NB4 (cell line): ENCODE measurements around the gene LRRC26.

Experiments
- CTCF ChIP-seq: IDR thresholded peaks from one replicate; pipeline ENCODE4 v1.5.1; 2012; ENCODE audit warnings: low read depth, low read length
- MAX ChIP-seq: IDR thresholded peaks from 2 replicates; pipeline ENCODE4 v1.6.1; 2011; ENCODE audit warnings: low read depth, low read length
- MYC ChIP-seq: IDR thresholded peaks from 2 replicates; pipeline ENCODE4 v1.6.1; 2011; ENCODE audit warnings: low read depth, low read length
- POLR2A ChIP-seq: IDR thresholded peaks from 2 replicates; pipeline ENCODE4 v1.6.1; 2011; ENCODE audit warnings: mild to moderate bottlenecking; ENCODE audit not compliant: insufficient read length; ENCODE audit errors: extremely low read depth

- TF ChIP-seq POLR2A = no peak
- TF ChIP-seq CTCF = no peak
- no peak for TF ChIP-seq MAX
- no peak for TF ChIP-seq MYC
Observed at GRCh38 chr9:137162505-137163364, 7.1 kb downstream of the LRRC26 start.
